HCT116 (cell line): ENCODE results near the gene MS4A3. TPM values are rescaled to one million over a fixed set of nuclear protein-coding genes. Genes with fewer than 3 reads are reported as not detected.

Experiments used
- ATAC-seq: fragments of 200-7000 bp; cut with Tn5 transposase; 2 replicates; pipeline ENCODE4 v1.9.1; 2020; ENCODE audit warnings: mild to moderate bottlenecking, moderate library complexity
- BruUV-seq: library from RNA; stranded (reverse); fragments of 400-500 nt; replicated peaks from 2 replicates; lab custom pipeline; 2021; lab: Mats Ljungman, UMichigan
- CTCF ChIA-PET: fragments of 300-600 bp; sonication (Branson Sonifier 250); formaldehyde crosslinking; loops from one replicate; lab custom pipeline; 2021; ENCODE audit warnings: antibody characterized with exemption; lab: Charles Lee
- POLR2A ChIA-PET: fragments of 300-600, 350-600 bp; sonication (Branson Sonifier 250); formaldehyde crosslinking; loops from one replicate; lab custom pipeline; 2021; ENCODE audit warnings: antibody characterized with exemption; lab: Charles Lee
- RAD21 ChIA-PET, 2 experiments: fragments of 300-600 bp; sonication (Branson Sonifier 250); formaldehyde crosslinking; loops; one replicate each; lab custom pipeline; 2023; ENCODE audit warnings: low total read pairs in 2 of 2; ENCODE audit not compliant: uncharacterized antibody in 2 of 2, unreplicated experiment in 2 of 2, low non-redundant PET in 1 of 2; lab: Charles Lee
- DNase-seq: peaks from one replicate; pipeline ENCODE4 v3.0.0-alpha.2; 2010; ENCODE audit warnings: low read depth, low spot score
- H2AFZ ChIP-seq: fragments of 200-600 bp; shearing (Covaris generic), sonication (generic); 2 replicates; pipeline ENCODE4 v1.6.1; 2017; ENCODE audit warnings: low read depth, mixed run types, mixed read lengths, antibody characterized with exemption, low read length; ENCODE audit not compliant: poor library complexity, severe bottlenecking
- H3K27ac ChIP-seq: 2 replicates; pipeline ENCODE4 v1.5.1; 2012; ENCODE audit warnings: low read depth, low read length
- H3K27me3 ChIP-seq: fragments of 200-600 bp; sonication (generic); 2 replicates; pipeline ENCODE4 v1.6.1; 2016; ENCODE audit warnings: mixed run types, low read length, mixed read lengths; ENCODE audit not compliant: insufficient read depth
- H3K36me3 ChIP-seq, 2 experiments: fragments of 200-500 bp in 1 of 2; fragments of 200-600 bp in 1 of 2; sonication (Bioruptor generic) in 1 of 2; sonication (generic) in 1 of 2; 2 replicates each; pipeline versions ENCODE4 v1.5.1 to v1.6.1; 2014 to 2016; ENCODE audit warnings: low read length in 2 of 2, inconsistent platforms in 1 of 2, mixed read lengths in 1 of 2, mixed run types in 1 of 2; ENCODE audit not compliant: insufficient read depth in 2 of 2, control insufficient read depth in 1 of 2
- H3K4me1 ChIP-seq, 2 experiments: fragments of 200-600 bp in 1 of 2; sonication (generic) in 1 of 2; 2 replicates each; pipeline versions ENCODE4 v1.5.1 to v1.6.1; 2012 to 2017; ENCODE audit warnings: low read length in 2 of 2, inconsistent platforms in 1 of 2, mild to moderate bottlenecking in 1 of 2, mixed read lengths in 1 of 2, mixed run types in 1 of 2, moderate library complexity in 1 of 2; ENCODE audit not compliant: insufficient read depth in 2 of 2, control insufficient read depth in 1 of 2
- H3K4me2 ChIP-seq: fragments of 200-600 bp; sonication (generic); 2 replicates; pipeline ENCODE4 v1.6.1; 2017; ENCODE audit warnings: mixed run types, low read length, mixed read lengths
- H3K4me3 ChIP-seq, 2 experiments: fragments of 200-600 bp in 1 of 2; sonication (generic) in 1 of 2; replicated peaks in 1 of 2; 2 replicates each; pipeline ENCODE4 v1.5.1; 2011 to 2016; ENCODE audit warnings: low read length in 2 of 2, control low read depth in 1 of 2, low read depth in 1 of 2, mild to moderate bottlenecking in 1 of 2, mixed read lengths in 1 of 2, mixed run types in 1 of 2
- H3K79me2 ChIP-seq: fragments of 200-600 bp; sonication (generic); 2 replicates; pipeline ENCODE4 v1.6.1; 2017; ENCODE audit warnings: mild to moderate bottlenecking, mixed run types, low read length, moderate library complexity, mixed read lengths; ENCODE audit not compliant: insufficient read depth
- H3K9ac ChIP-seq: fragments of 200-600 bp; sonication (generic); 2 replicates; pipeline ENCODE4 v1.6.1; 2016; ENCODE audit warnings: low read length, mixed read lengths
- H3K9me2 ChIP-seq: fragments of 200-600 bp; sonication (generic), shearing (Covaris generic); 2 replicates; pipeline ENCODE4 v1.6.1; 2017; ENCODE audit warnings: mixed run types, mild to moderate bottlenecking, moderate library complexity; ENCODE audit not compliant: insufficient read depth
- H3K9me3 ChIP-seq, 2 experiments: fragments of 200-500 bp in 1 of 2; fragments of 200-600 bp in 1 of 2; sonication (Bioruptor generic) in 1 of 2; sonication (generic) in 1 of 2; 2 replicates each; pipeline ENCODE4 v1.6.1; 2014 to 2017; ENCODE audit warnings: low read length in 2 of 2, mixed read lengths in 2 of 2, inconsistent platforms in 1 of 2, low read depth in 1 of 2, mild to moderate bottlenecking in 1 of 2, mixed run types in 1 of 2, moderate library complexity in 1 of 2; ENCODE audit not compliant: control insufficient read depth in 1 of 2, insufficient read depth in 1 of 2
- H4K20me1 ChIP-seq: fragments of 200-600 bp; sonication (generic), shearing (Covaris generic); 2 replicates; pipeline ENCODE4 v1.6.1; 2017; ENCODE audit warnings: mixed run types, mild to moderate bottlenecking, moderate library complexity; ENCODE audit not compliant: insufficient read depth
- CBX3 ChIP-seq: IDR thresholded peaks from 2 replicates; pipeline ENCODE4 v1.6.1; 2012; ENCODE audit warnings: low read depth
- CEBPB ChIP-seq: IDR thresholded peaks from 2 replicates; pipeline ENCODE4 v1.6.1; 2012; ENCODE audit warnings: low read depth
- EGR1 ChIP-seq: IDR thresholded peaks from 2 replicates; pipeline ENCODE4 v1.6.1; 2012; ENCODE audit warnings: low read depth
- ELF1 ChIP-seq: IDR thresholded peaks from 2 replicates; pipeline ENCODE4 v1.6.1; 2012; ENCODE audit warnings: low read depth, borderline replicate concordance
- EZH2phosphoT487 ChIP-seq: fragments of 200-600 bp; IDR thresholded peaks from 2 replicates; pipeline ENCODE4 v1.6.1; 2018; ENCODE audit warnings: antibody characterized with exemption, borderline replicate concordance
- FOSL1 ChIP-seq: IDR thresholded peaks from 2 replicates; pipeline ENCODE4 v1.6.1; 2012; ENCODE audit warnings: low read depth
- JUND ChIP-seq: IDR thresholded peaks from 2 replicates; pipeline ENCODE4 v1.6.1; 2012
- MAX ChIP-seq: IDR thresholded peaks from 2 replicates; pipeline ENCODE4 v1.6.1; 2012
- POLR2A ChIP-seq: IDR thresholded peaks from 2 replicates; pipeline ENCODE4 v1.7.0; 2011; ENCODE audit warnings: borderline replicate concordance; ENCODE audit not compliant: insufficient read depth, insufficient read length; ENCODE audit errors: extremely low read depth
- RAD21 ChIP-seq: IDR thresholded peaks from 2 replicates; pipeline ENCODE4 v1.6.1; 2012; ENCODE audit warnings: low read depth, mild to moderate bottlenecking
- SP1 ChIP-seq: IDR thresholded peaks from 2 replicates; pipeline ENCODE4 v1.6.1; 2012; ENCODE audit warnings: low read depth
- SRF ChIP-seq: IDR thresholded peaks from 2 replicates; pipeline ENCODE4 v1.6.1; 2012; ENCODE audit warnings: low read depth
- TCF7L2 ChIP-seq: IDR thresholded peaks from 2 replicates; pipeline ENCODE4 v1.7.0; 2011; ENCODE audit warnings: borderline replicate concordance, inconsistent platforms; ENCODE audit not compliant: insufficient read depth, insufficient read length; ENCODE audit errors: extremely low read depth
- YY1 ChIP-seq: IDR thresholded peaks from 2 replicates; pipeline ENCODE4 v1.6.1; 2011; ENCODE audit warnings: low read length, low read depth, moderate library complexity, mild to moderate bottlenecking; ENCODE audit not compliant: insufficient replicate concordance; ENCODE audit errors: extremely low read depth
- ZBTB33 ChIP-seq: IDR thresholded peaks from 2 replicates; pipeline ENCODE4 v1.6.1; 2011; ENCODE audit warnings: mild to moderate bottlenecking, low read length, moderate library complexity; ENCODE audit not compliant: insufficient replicate concordance; ENCODE audit errors: extremely low read depth
- ZFX ChIP-seq: fragments of 450-650 bp; IDR thresholded peaks from 2 replicates; pipeline ENCODE4 v1.6.1; 2017
- ZNF274 ChIP-seq: fragments of 200-500 bp; sonication (Bioruptor generic); IDR thresholded peaks from 2 replicates; pipeline ENCODE4 v1.6.1; 2014; ENCODE audit warnings: mild to moderate bottlenecking, low read depth, low read length, inconsistent platforms
- intact Hi-C: fragments of 100-400 bp; cut with micrococcal nuclease; formaldehyde crosslinking; loops from 2 replicates; pipeline ENCODE4 v1.10.0; 2022
- total RNA-seq: library from RNA; stranded (reverse); gene quantifications from one replicate; pipeline ENCODE4 v1.2.1, GENCODE V29; 2021; ENCODE audit not compliant: unreplicated experiment
- TF ChIP-seq, protein P1 (sequence below), 3 experiments: fragments of 200-600 bp in 1 of 3; sonication (generic) in 1 of 3; IDR thresholded peaks in 2 of 3; conservative IDR thresholded peaks in 1 of 3; 2 replicates each; pipeline ENCODE4 v1.5.1; 2012 to 2017; ENCODE audit warnings: low read depth in 2 of 3, low read length in 2 of 3, antibody characterized with exemption in 1 of 3, borderline replicate concordance in 1 of 3, control low read depth in 1 of 3, mild to moderate bottlenecking in 1 of 3, mixed read lengths in 1 of 3, mixed run types in 1 of 3, moderate library complexity in 1 of 3; ENCODE audit not compliant: insufficient read depth in 1 of 3
- TF ChIP-seq, protein P2 (sequence below): IDR thresholded peaks from 2 replicates; pipeline ENCODE4 v1.6.1; 2012; ENCODE audit warnings: low read depth

The MS4A3 gene
- total RNA-seq, 1 experiment from 2014 or later, result not detected

- Histone ChIP-seq H3K9me3 (no peaks in the 10 kb centered on the region), H3K4me1 (no peaks in the 10 kb centered on the region), H3K79me2 (no peaks in the 10 kb centered on the region), H4K20me1 (no peaks in the 10 kb centered on the region), H2AFZ (no peak overlapping the region), H3K27ac (no peak overlapping the region), H3K36me3 (no peaks in the 10 kb centered on the region), H3K9ac (no peak overlapping the region), H3K27me3 (no peaks in the 10 kb centered on the region), H3K4me3 (no peak overlapping the region), H3K4me2 (no peak overlapping the region), H3K9me2 (no peaks in the 10 kb centered on the region)
- TF ChIP-seq ZFX (no peak), YY1 (no peak), ZNF274 (no peak), JUND (no peak), ELF1 (no peak), EGR1 (no peak), CBX3 (no peak), RAD21 (no peak), SP1 (no peak), POLR2A (no peak), MAX (no peak), EZH2phosphoT487 (no peak), CEBPB (no peak), SRF (no peak), ZBTB33 (no peak), TCF7L2 (no peak), FOSL1 (no peak)
- TF ChIP-seq, protein P1, sequence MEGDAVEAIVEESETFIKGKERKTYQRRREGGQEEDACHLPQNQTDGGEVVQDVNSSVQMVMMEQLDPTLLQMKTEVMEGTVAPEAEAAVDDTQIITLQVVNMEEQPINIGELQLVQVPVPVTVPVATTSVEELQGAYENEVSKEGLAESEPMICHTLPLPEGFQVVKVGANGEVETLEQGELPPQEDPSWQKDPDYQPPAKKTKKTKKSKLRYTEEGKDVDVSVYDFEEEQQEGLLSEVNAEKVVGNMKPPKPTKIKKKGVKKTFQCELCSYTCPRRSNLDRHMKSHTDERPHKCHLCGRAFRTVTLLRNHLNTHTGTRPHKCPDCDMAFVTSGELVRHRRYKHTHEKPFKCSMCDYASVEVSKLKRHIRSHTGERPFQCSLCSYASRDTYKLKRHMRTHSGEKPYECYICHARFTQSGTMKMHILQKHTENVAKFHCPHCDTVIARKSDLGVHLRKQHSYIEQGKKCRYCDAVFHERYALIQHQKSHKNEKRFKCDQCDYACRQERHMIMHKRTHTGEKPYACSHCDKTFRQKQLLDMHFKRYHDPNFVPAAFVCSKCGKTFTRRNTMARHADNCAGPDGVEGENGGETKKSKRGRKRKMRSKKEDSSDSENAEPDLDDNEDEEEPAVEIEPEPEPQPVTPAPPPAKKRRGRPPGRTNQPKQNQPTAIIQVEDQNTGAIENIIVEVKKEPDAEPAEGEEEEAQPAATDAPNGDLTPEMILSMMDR (IDR thresholded peaks at IDR 0.05 in 2 of 3, conservative IDR thresholded peaks at IDR 0.05 in 1 of 3; ENCODE audit: borderline replicate concordance in 1 of 3, insufficient read depth in 1 of 3, low read depth in 2 of 3, low read length in 2 of 3), result no peak
- TF ChIP-seq, protein P2, sequence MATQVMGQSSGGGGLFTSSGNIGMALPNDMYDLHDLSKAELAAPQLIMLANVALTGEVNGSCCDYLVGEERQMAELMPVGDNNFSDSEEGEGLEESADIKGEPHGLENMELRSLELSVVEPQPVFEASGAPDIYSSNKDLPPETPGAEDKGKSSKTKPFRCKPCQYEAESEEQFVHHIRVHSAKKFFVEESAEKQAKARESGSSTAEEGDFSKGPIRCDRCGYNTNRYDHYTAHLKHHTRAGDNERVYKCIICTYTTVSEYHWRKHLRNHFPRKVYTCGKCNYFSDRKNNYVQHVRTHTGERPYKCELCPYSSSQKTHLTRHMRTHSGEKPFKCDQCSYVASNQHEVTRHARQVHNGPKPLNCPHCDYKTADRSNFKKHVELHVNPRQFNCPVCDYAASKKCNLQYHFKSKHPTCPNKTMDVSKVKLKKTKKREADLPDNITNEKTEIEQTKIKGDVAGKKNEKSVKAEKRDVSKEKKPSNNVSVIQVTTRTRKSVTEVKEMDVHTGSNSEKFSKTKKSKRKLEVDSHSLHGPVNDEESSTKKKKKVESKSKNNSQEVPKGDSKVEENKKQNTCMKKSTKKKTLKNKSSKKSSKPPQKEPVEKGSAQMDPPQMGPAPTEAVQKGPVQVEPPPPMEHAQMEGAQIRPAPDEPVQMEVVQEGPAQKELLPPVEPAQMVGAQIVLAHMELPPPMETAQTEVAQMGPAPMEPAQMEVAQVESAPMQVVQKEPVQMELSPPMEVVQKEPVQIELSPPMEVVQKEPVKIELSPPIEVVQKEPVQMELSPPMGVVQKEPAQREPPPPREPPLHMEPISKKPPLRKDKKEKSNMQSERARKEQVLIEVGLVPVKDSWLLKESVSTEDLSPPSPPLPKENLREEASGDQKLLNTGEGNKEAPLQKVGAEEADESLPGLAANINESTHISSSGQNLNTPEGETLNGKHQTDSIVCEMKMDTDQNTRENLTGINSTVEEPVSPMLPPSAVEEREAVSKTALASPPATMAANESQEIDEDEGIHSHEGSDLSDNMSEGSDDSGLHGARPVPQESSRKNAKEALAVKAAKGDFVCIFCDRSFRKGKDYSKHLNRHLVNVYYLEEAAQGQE, result no peak
- ATAC-seq, result no peak
- ChIA-PET POLR2A (no interaction called here), RAD21 (no interaction called here), CTCF (interaction anchor here (0.7 kb wide), 1 partner anchor 1614 kb away, joined by 3 read pairs; no protein-coding TSS in a partner anchor)
- intact Hi-C loops, result no loop called here
- no peak for DNase-seq
- BruUV-seq, result no TSS peak
Measured at GRCh38 chr11:60085909-60086308, 29.4 kb downstream of the MS4A3 start.
